Keratinocyte (primary cell): Measurements from ENCODE around the gene SESN2. TPM values are rescaled to one million over a fixed set of nuclear protein-coding genes. Genes with fewer than 3 reads are reported as not detected.

Experiments used
- DNase-seq: peaks from one replicate; pipeline ENCODE4 v3.0.0-alpha.2; 2011; ENCODE audit warnings: low read depth, missing footprints, low spot score
- FAIRE-seq: peaks from 2 replicates; lab custom pipeline; 2011; peaks lifted over from hg19 to GRCh38; lab: Jason Lieb, UNC
- H2AFZ ChIP-seq: 2 replicates; pipeline ENCODE4 v1.6.0; 2012; ENCODE audit warnings: low read length, control low read depth, inconsistent platforms; ENCODE audit not compliant: control insufficient read depth
- H3K27ac ChIP-seq: 2 replicates; pipeline ENCODE4 v1.5.1; 2011; ENCODE audit warnings: low read length; ENCODE audit not compliant: control insufficient read depth, insufficient read depth
- H3K27me3 ChIP-seq: 3 replicates; pipeline ENCODE4 v1.6.0; 2011; ENCODE audit warnings: low read length; ENCODE audit not compliant: control insufficient read depth, insufficient read depth; ENCODE audit errors: extremely low read depth
- H3K36me3 ChIP-seq, 2 experiments: 2 replicates in 1 of 2; 3 replicates in 1 of 2; pipeline ENCODE4 v1.5.1; 2011; ENCODE audit warnings: low read length in 2 of 2, mild to moderate bottlenecking in 1 of 2; ENCODE audit not compliant: control insufficient read depth in 2 of 2, insufficient read depth in 2 of 2; ENCODE audit errors: extremely low read depth in 1 of 2
- H3K4me1 ChIP-seq: 3 replicates; pipeline ENCODE4 v1.5.1; 2011; ENCODE audit warnings: low read length; ENCODE audit not compliant: control insufficient read depth, insufficient read depth; ENCODE audit errors: extremely low read depth
- H3K4me2 ChIP-seq: 3 replicates; pipeline ENCODE4 v1.6.0; 2011; ENCODE audit warnings: low read depth, low read length; ENCODE audit not compliant: control insufficient read depth, insufficient read depth; ENCODE audit errors: extremely low read depth
- H3K4me3 ChIP-seq, 3 experiments: fragments of 200-600 bp in 1 of 3; sonication (generic) in 1 of 3; 2 replicates in 2 of 3; 3 replicates in 1 of 3; pipeline ENCODE4 v1.5.1; 2011 to 2016; ENCODE audit warnings: low read length in 3 of 3, mild to moderate bottlenecking in 3 of 3, control low read depth in 2 of 3, inconsistent platforms in 1 of 3, low read depth in 1 of 3, mixed read lengths in 1 of 3, mixed run types in 1 of 3, moderate library complexity in 1 of 3; ENCODE audit not compliant: control insufficient read depth in 2 of 3, insufficient read depth in 2 of 3; ENCODE audit errors: extremely low read depth in 1 of 3
- H3K79me2 ChIP-seq: 2 replicates; pipeline ENCODE4 v1.6.0; 2012; ENCODE audit warnings: low read length; ENCODE audit not compliant: control insufficient read depth, insufficient read depth
- H3K9ac ChIP-seq: 3 replicates; pipeline ENCODE4 v1.6.0; 2011; ENCODE audit warnings: low read length; ENCODE audit not compliant: control insufficient read depth, insufficient read depth; ENCODE audit errors: extremely low read depth
- H3K9me1 ChIP-seq: 3 replicates; pipeline ENCODE4 v1.6.0; 2011; ENCODE audit warnings: low read length; ENCODE audit not compliant: control insufficient read depth, insufficient read depth; ENCODE audit errors: extremely low read depth
- H3K9me3 ChIP-seq: 2 replicates; pipeline ENCODE4 v1.5.1; 2012; ENCODE audit warnings: low read depth, low read length; ENCODE audit not compliant: control insufficient read depth
- H4K20me1 ChIP-seq: 3 replicates; pipeline ENCODE4 v1.6.0; 2011; ENCODE audit warnings: low read length; ENCODE audit not compliant: control insufficient read depth, insufficient read depth; ENCODE audit errors: extremely low read depth
- CTCF ChIP-seq, 3 experiments: IDR thresholded peaks in 1 of 3; conservative IDR thresholded peaks in 1 of 3; optimal IDR thresholded peaks in 1 of 3; 2 replicates in 2 of 3; 3 replicates in 1 of 3; pipeline versions ENCODE3 to v1.5.1; 2011; ENCODE audit warnings: low read length in 3 of 3, mild to moderate bottlenecking in 3 of 3, moderate library complexity in 2 of 3, control low read depth in 1 of 3, inconsistent platforms in 1 of 3; ENCODE audit not compliant: insufficient read depth in 2 of 3; ENCODE audit errors: extremely low read depth in 1 of 3
- EZH2 ChIP-seq: IDR thresholded peaks from one replicate; pipeline ENCODE4 v1.6.1; 2012; ENCODE audit warnings: inconsistent platforms, mild to moderate bottlenecking, low read length, moderate library complexity
- dilution Hi-C: fragments of 300-500 bp; cut with MboI; formaldehyde crosslinking; loops from one replicate; pipeline ENCODE4 v1.7.0; 2020; ENCODE audit warnings: low sequenced_read_pairs; ENCODE audit not compliant: extremely low pct_ligation_motif_present
- polyA plus RNA-seq, 5 experiments: library from polyadenylated mRNA; depleted of rRNA in 3 of 5; stranded (reverse) in 3 of 5; stranded (forward) in 1 of 5; unstranded in 1 of 5; fragments of >200 nt; gene quantifications; 1 replicate in 1 of 5; 2 replicates in 3 of 5; 3 replicates in 1 of 5; pipeline versions ENCODE4 v1.2.1 to v1.2.3, GENCODE V29; 2011 to 2012; ENCODE audit warnings: missing spikeins in 2 of 5, low read depth in 1 of 5, low replicate concordance in 1 of 5

Gene SESN2
- polyA plus RNA-seq, 1 donor (not counting 4 experiments of a cell fraction or from before 2014, with no cell fraction given), result 13.5 TPM

DNA sequence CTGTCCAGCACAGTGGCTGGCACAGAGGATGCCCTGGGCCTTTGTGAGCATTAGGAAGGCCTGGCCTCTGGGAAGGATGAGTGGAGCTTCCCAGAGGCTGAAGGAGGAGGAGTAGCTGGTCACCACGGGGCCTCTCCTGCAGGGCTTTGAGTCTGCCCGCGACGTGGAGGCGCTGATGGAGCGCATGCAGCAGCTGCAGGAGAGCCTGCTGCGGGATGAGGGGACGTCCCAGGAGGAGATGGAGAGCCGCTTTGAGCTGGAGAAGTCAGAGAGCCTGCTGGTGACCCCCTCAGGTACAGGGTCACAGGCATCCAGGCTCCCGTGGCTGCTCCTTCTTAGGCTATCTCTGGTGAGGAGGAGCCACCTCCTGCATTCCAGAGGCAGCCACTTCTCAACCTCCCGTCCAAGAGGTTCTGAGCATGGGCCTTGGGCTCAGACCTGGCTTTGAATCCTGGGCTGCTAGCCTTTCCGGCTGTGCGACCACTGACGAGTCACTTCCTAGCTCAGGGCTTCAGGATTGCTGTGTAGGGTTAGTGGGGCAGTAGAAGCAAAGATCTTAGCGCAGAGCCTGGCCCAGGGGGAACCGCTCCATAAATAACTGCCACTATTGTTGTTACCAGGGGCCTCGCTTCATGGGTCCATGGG, 14.0 kb downstream of the SESN2 start:
- H3K4me2 ChIP-seq, result no peak overlapping the region
- no peak overlapping the region for H3K4me3 ChIP-seq
- H3K9me3 ChIP-seq, result no peaks in the 10 kb centered on the region
- H3K4me1 ChIP-seq, result no peaks in the 10 kb centered on the region
- FAIRE-seq (no peak), DNase-seq (no peak)
- H3K9me1 ChIP-seq, result no peaks in the 10 kb centered on the region
- dilution Hi-C loops, result no loop called here
- no peak overlapping the region for H2AFZ ChIP-seq
- H3K79me2 ChIP-seq, result peaks cover 22% of the 10 kb centered on the region
- no peaks in the 10 kb centered on the region for H3K27me3 ChIP-seq
- peaks cover 14% of the 10 kb centered on the region for H4K20me1 ChIP-seq
- no peak overlapping the region for H3K27ac ChIP-seq
- H3K9ac ChIP-seq, result no peak overlapping the region
- no peak for TF ChIP-seq EZH2
- TF ChIP-seq CTCF (optimal IDR thresholded peaks at IDR 0.05 in 1 of 3, IDR thresholded peaks at IDR 0.05 in 1 of 3, conservative IDR thresholded peaks at IDR 0.05 in 1 of 3; ENCODE audit: extremely low read depth in 1 of 3, insufficient read depth in 2 of 3, low read length in 3 of 3), result no peak
- H3K36me3 ChIP-seq, result peaks cover 43 to 57% of the 10 kb centered on the region in 2 experiments

GRCh38 chr1:28278763-28279162, 19.4 kb downstream of the SESN2 start:
- Histone ChIP-seq H3K79me2 (no peaks in the 10 kb centered on the region), H3K9me3 (no peaks in the 10 kb centered on the region), H4K20me1 (peaks cover 6% of the 10 kb centered on the region), H3K4me2 (no peak overlapping the region), H2AFZ (no peak overlapping the region), H3K9ac (no peak overlapping the region), H3K4me1 (no peaks in the 10 kb centered on the region), H3K27ac (no peak overlapping the region), H3K9me1 (no peaks in the 10 kb centered on the region), H3K36me3 (peaks cover 50 to 63% of the 10 kb centered on the region in 2 experiments), H3K27me3 (no peaks in the 10 kb centered on the region), H3K4me3 (no peak overlapping the region)
- TF ChIP-seq EZH2 (no peak), CTCF (optimal IDR thresholded peaks at IDR 0.05 in 1 of 3, IDR thresholded peaks at IDR 0.05 in 1 of 3, conservative IDR thresholded peaks at IDR 0.05 in 1 of 3; ENCODE audit: extremely low read depth in 1 of 3, insufficient read depth in 2 of 3, low read length in 3 of 3) (no peak)
- FAIRE-seq (no peak), DNase-seq (no peak)
- dilution Hi-C loops, result no loop called here
